Nephron progenitor cell (in vitro differentiated cells): ENCODE measurements around the gene ZC2HC1C.

Experiments
- DNase-seq: peaks from one replicate; pipeline ENCODE4 v3.0.0; 2021
- H3K27ac Mint-ChIP-seq: 2 replicates; pipeline ENCODE4 v1.8.0; 2021; ENCODE audit warnings: mild to moderate bottlenecking, moderate library complexity, mixed read lengths
- H3K27me3 Mint-ChIP-seq: 2 replicates; pipeline ENCODE4 v1.8.0; 2021; ENCODE audit warnings: mild to moderate bottlenecking, low read depth, mixed read lengths; ENCODE audit not compliant: poor library complexity
- H3K36me3 Mint-ChIP-seq: 2 replicates; pipeline ENCODE4 v1.8.0; 2021; ENCODE audit warnings: low read depth, mixed read lengths
- H3K4me1 Mint-ChIP-seq: 2 replicates; pipeline ENCODE4 v1.8.0; 2021; ENCODE audit warnings: mixed read lengths
- H3K4me3 Mint-ChIP-seq: 2 replicates; pipeline ENCODE4 v1.8.0; 2021; ENCODE audit warnings: mild to moderate bottlenecking, moderate library complexity, mixed read lengths
- H3K9me3 Mint-ChIP-seq: 2 replicates; pipeline ENCODE4 v1.8.0; 2021; ENCODE audit warnings: mild to moderate bottlenecking, moderate library complexity, mixed read lengths
- CTCF ChIP-seq: fragments of 200-600 bp; sonication (generic); IDR thresholded peaks from 2 replicates; pipeline ENCODE4 v1.5.0; 2021; ENCODE audit warnings: antibody characterized with exemption

The ZC2HC1C gene

GRCh38 chr14:75095690-75096089 lies 26.2 kb downstream of the ZC2HC1C start:
- Mint-ChIP-seq H3K9me3 (no peaks in the 10 kb centered on the region), H3K4me1 (no peaks in the 10 kb centered on the region), H3K4me3 (no peak overlapping the region), H3K36me3 (peaks cover 74% of the 10 kb centered on the region), H3K27me3 (no peaks in the 10 kb centered on the region), H3K27ac (no peak overlapping the region)
- DNase-seq = no peak
- TF ChIP-seq CTCF = no peak

GRCh38 chr14:75096959-75097358 lies 27.5 kb downstream of the ZC2HC1C start:
- no peak for DNase-seq
- no peak for TF ChIP-seq CTCF
- no peaks in the 10 kb centered on the region for H3K27me3 Mint-ChIP-seq
- H3K27ac Mint-ChIP-seq = no peak overlapping the region
- H3K9me3 Mint-ChIP-seq = no peaks in the 10 kb centered on the region
- H3K36me3 Mint-ChIP-seq = peaks cover 75% of the 10 kb centered on the region
- no peak overlapping the region for H3K4me3 Mint-ChIP-seq
- H3K4me1 Mint-ChIP-seq = no peaks in the 10 kb centered on the region

- no peak for TF ChIP-seq CTCF
- DNase-seq = no peak
- no peaks in the 10 kb centered on the region for H3K9me3 Mint-ChIP-seq
- no peaks in the 10 kb centered on the region for H3K4me1 Mint-ChIP-seq
- no peaks in the 10 kb centered on the region for H3K27me3 Mint-ChIP-seq
- no peak overlapping the region for H3K27ac Mint-ChIP-seq
- no peak overlapping the region for H3K4me3 Mint-ChIP-seq
- peaks cover 80% of the 10 kb centered on the region for H3K36me3 Mint-ChIP-seq
Observed at GRCh38 chr14:75098212-75098611, 28.8 kb downstream of the ZC2HC1C start.

GRCh38 chr14:75098682-75099081 lies 29.2 kb downstream of the ZC2HC1C start:
- no peak overlapping the region for H3K4me3 Mint-ChIP-seq
- TF ChIP-seq CTCF = no peak
- H3K27ac Mint-ChIP-seq = peak overlapping the region; percentile 21
- H3K36me3 Mint-ChIP-seq = peaks cover 82% of the 10 kb centered on the region
- H3K27me3 Mint-ChIP-seq = no peaks in the 10 kb centered on the region
- no peaks in the 10 kb centered on the region for H3K9me3 Mint-ChIP-seq
- H3K4me1 Mint-ChIP-seq = no peaks in the 10 kb centered on the region
- no peak for DNase-seq

- DNase-seq = no peak
- Mint-ChIP-seq H3K4me1 (no peaks in the 10 kb centered on the region), H3K4me3 (no peak overlapping the region), H3K27me3 (no peaks in the 10 kb centered on the region), H3K36me3 (peaks cover 84% of the 10 kb centered on the region), H3K9me3 (no peaks in the 10 kb centered on the region), H3K27ac (no peak overlapping the region)
- TF ChIP-seq CTCF = no peak
Observed at GRCh38 chr14:75101491-75101890, 32.0 kb downstream of the ZC2HC1C start.

- H3K27ac Mint-ChIP-seq = peak overlapping the region; percentile 70
- DNase-seq = no peak
- no peaks in the 10 kb centered on the region for H3K9me3 Mint-ChIP-seq
- no peak for TF ChIP-seq CTCF
- H3K4me3 Mint-ChIP-seq = no peak overlapping the region
- peaks cover 4% of the 10 kb centered on the region for H3K27me3 Mint-ChIP-seq
- no peaks in the 10 kb centered on the region for H3K4me1 Mint-ChIP-seq
- peaks cover 86% of the 10 kb centered on the region for H3K36me3 Mint-ChIP-seq
Observed at GRCh38 chr14:75107186-75107585, 37.7 kb downstream of the ZC2HC1C start.
